H7 (cell line): ENCODE results near the gene WNT2B. TPM values are rescaled to one million over a fixed set of nuclear protein-coding genes. Genes with fewer than 3 reads are reported as not detected.

Source experiments
- DNase-seq: peaks from one replicate; pipeline ENCODE4 v3.0.0; 2012
- H3K27me3 ChIP-seq: 2 replicates; pipeline ENCODE4 v1.6.0; 2011; ENCODE audit warnings: mild to moderate bottlenecking, low read length; ENCODE audit not compliant: control insufficient read depth, insufficient read depth
- H3K36me3 ChIP-seq: replicated peaks from 2 replicates; pipeline ENCODE4 v1.5.1; 2011; ENCODE audit warnings: low read length; ENCODE audit not compliant: control insufficient read depth, insufficient read depth
- H3K4me3 ChIP-seq: 2 replicates; pipeline ENCODE4 v1.5.1; 2011; ENCODE audit warnings: low read depth, mild to moderate bottlenecking, control low read depth, low read length, moderate library complexity; ENCODE audit not compliant: insufficient read depth
- total RNA-seq: library from RNA; depleted of rRNA; stranded (reverse); fragments of >200 nt; shearing (Covaris generic); gene quantifications from 2 replicates; pipeline ENCODE4 v1.2.3, GENCODE V29; 2014

Gene WNT2B
- total RNA-seq, 1 experiment from 2014 or later, result 0.14 TPM

- H3K4me3 ChIP-seq, result no peak overlapping the region
- no peak for DNase-seq
- no peaks in the 10 kb centered on the region for H3K27me3 ChIP-seq
- H3K36me3 ChIP-seq, result no peaks in the 10 kb centered on the region; the same call in 1 of the 2 replicates
These were observed 18.7 kb downstream of the WNT2B start for GRCh38 chr1:112527266-112528010.

- Histone ChIP-seq H3K36me3 (no peaks in the 10 kb centered on the region; the same call in 1 of the 2 replicates), H3K27me3 (no peaks in the 10 kb centered on the region), H3K4me3 (no peak overlapping the region)
- DNase-seq, result no peak
These were observed 19.3 kb downstream of the WNT2B start for GRCh38 chr1:112528076-112528475.

GRCh38 chr1:112529301-112529700 is 20.5 kb downstream of the WNT2B start:
- DNase-seq, result no peak
- H3K27me3 ChIP-seq, result no peaks in the 10 kb centered on the region
- H3K36me3 ChIP-seq, result no peaks in the 10 kb centered on the region; the same call in 1 of the 2 replicates
- no peak overlapping the region for H3K4me3 ChIP-seq

GRCh38 chr1:112530832-112531231 is 22.1 kb downstream of the WNT2B start:
- no peak overlapping the region for H3K4me3 ChIP-seq
- no peaks in the 10 kb centered on the region for H3K27me3 ChIP-seq
- no peaks in the 10 kb centered on the region for H3K36me3 ChIP-seq
- no peak for DNase-seq

GRCh38 chr1:112532064-112532463 is 23.3 kb downstream of the WNT2B start:
- no peaks in the 10 kb centered on the region for H3K27me3 ChIP-seq
- H3K4me3 ChIP-seq, result no peak overlapping the region
- no peak for DNase-seq
- H3K36me3 ChIP-seq, result no peaks in the 10 kb centered on the region

- Histone ChIP-seq H3K36me3 (no peaks in the 10 kb centered on the region), H3K4me3 (no peak overlapping the region), H3K27me3 (no peaks in the 10 kb centered on the region)
- no peak for DNase-seq
These were observed 24.3 kb downstream of the WNT2B start for GRCh38 chr1:112533029-112533428.

- no peak for DNase-seq
- no peaks in the 10 kb centered on the region for H3K27me3 ChIP-seq
- no peak overlapping the region for H3K4me3 ChIP-seq
- no peaks in the 10 kb centered on the region; the same call in 1 of the 2 replicates for H3K36me3 ChIP-seq
These were observed 27.8 kb downstream of the WNT2B start for GRCh38 chr1:112536561-112536960.

GRCh38 chr1:112537456-112537855 is 28.7 kb downstream of the WNT2B start:
- H3K27me3 ChIP-seq, result no peaks in the 10 kb centered on the region
- no peak overlapping the region for H3K4me3 ChIP-seq
- no peaks in the 10 kb centered on the region; the same call in 1 of the 2 replicates for H3K36me3 ChIP-seq
- no peak for DNase-seq

- Histone ChIP-seq H3K4me3 (no peak overlapping the region), H3K27me3 (no peaks in the 10 kb centered on the region), H3K36me3 (no peaks in the 10 kb centered on the region; the same call in 1 of the 2 replicates)
- DNase-seq, result no peak
These were observed 30.1 kb downstream of the WNT2B start for GRCh38 chr1:112538883-112539282.

- DNase-seq, result no peak
- Histone ChIP-seq H3K4me3 (no peak overlapping the region), H3K27me3 (no peaks in the 10 kb centered on the region), H3K36me3 (no peaks in the 10 kb centered on the region; the same call in 1 of the 2 replicates)
These were observed 31.5 kb downstream of the WNT2B start for GRCh38 chr1:112540226-112540794.

GRCh38 chr1:112541299-112541698 is 32.5 kb downstream of the WNT2B start:
- Histone ChIP-seq H3K4me3 (no peak overlapping the region), H3K27me3 (no peaks in the 10 kb centered on the region), H3K36me3 (no peaks in the 10 kb centered on the region; the same call in 1 of the 2 replicates)
- DNase-seq, result no peak

GRCh38 chr1:112542206-112542973 is 33.6 kb downstream of the WNT2B start:
- DNase-seq, result no peak
- no peak overlapping the region for H3K4me3 ChIP-seq
- no peaks in the 10 kb centered on the region; the same call in 1 of the 2 replicates for H3K36me3 ChIP-seq
- no peaks in the 10 kb centered on the region for H3K27me3 ChIP-seq

GRCh38 chr1:112544011-112544688 is 35.4 kb downstream of the WNT2B start:
- H3K36me3 ChIP-seq, result no peaks in the 10 kb centered on the region; the same call in 1 of the 2 replicates
- H3K4me3 ChIP-seq, result no peak overlapping the region
- H3K27me3 ChIP-seq, result no peaks in the 10 kb centered on the region
- no peak for DNase-seq

GRCh38 chr1:112544751-112545150 is 36.0 kb downstream of the WNT2B start:
- no peak for DNase-seq
- Histone ChIP-seq H3K4me3 (no peak overlapping the region), H3K36me3 (no peaks in the 10 kb centered on the region), H3K27me3 (no peaks in the 10 kb centered on the region)
